ENCODE measurements around the gene TP73.

GRCh38 chr1:3685222-3685621, 32.9 kb downstream of the TP73 start:
- TF ChIP-seq POLR2AphosphoS5 (IDR thresholded peaks at IDR 0.05; ENCODE audit: low read depth, low read length): no peak
- TF ChIP-seq FOXP2 (optimal IDR thresholded peaks at IDR 0.05; ENCODE audit: borderline replicate concordance, extremely low read depth, extremely low read length, insufficient read depth): no peak
